GM12878 (cell line): Measurements from ENCODE around the gene SUGCT. TPM values are rescaled to one million over a fixed set of nuclear protein-coding genes. Genes with fewer than 3 reads are reported as not detected.

ENCODE experiments used
- ATAC-seq: fragments of 200-7000 bp; cut with Tn5 transposase; 3 replicates; pipeline ENCODE4 v1.9.1; 2020; ENCODE audit warnings: mild to moderate bottlenecking, moderate library complexity
- BruUV-seq: library from RNA; stranded (reverse); fragments of 400-500 nt; replicated peaks from 2 replicates; lab custom pipeline; 2021; lab: Mats Ljungman, UMichigan
- CTCF ChIA-PET: fragments of 300-600 bp; sonication (Branson Sonifier 250); formaldehyde crosslinking; extraction: SDS; loops from one replicate; lab custom pipeline; 2021; ENCODE audit warnings: inconsistent platforms; lab: Yijun Ruan, JAX
- POLR2A ChIA-PET: fragments of 350-600 bp; formaldehyde crosslinking; extraction: SDS; loops from one replicate; lab custom pipeline; 2021; ENCODE audit warnings: inconsistent platforms; lab: Charles Lee
- RAD21 ChIA-PET: fragments of 300-600 bp; sonication (Branson Sonifier 250); formaldehyde crosslinking; loops from one replicate; lab custom pipeline; 2023; ENCODE audit warnings: antibody characterized with exemption; ENCODE audit not compliant: unreplicated experiment; lab: Charles Lee
- SMC1A ChIA-PET: fragments of 300-600 bp; sonication (Branson Sonifier 250); formaldehyde crosslinking; loops from one replicate; lab custom pipeline; 2023; ENCODE audit not compliant: unreplicated experiment, uncharacterized antibody; lab: Charles Lee
- DNase-seq: peaks from one replicate; pipeline ENCODE4 v3.0.0-alpha.2; 2011; ENCODE audit warnings: low read depth, low spot score
- FAIRE-seq: peaks from 3 replicates; lab custom pipeline; 2011; peaks lifted over from hg19 to GRCh38; lab: Jason Lieb, UNC
- H2AFZ ChIP-seq: 2 replicates; pipeline ENCODE4 v1.6.0; 2011; ENCODE audit warnings: low read depth, low read length, control low read depth; ENCODE audit not compliant: control insufficient read depth
- H3K27ac ChIP-seq: 2 replicates; pipeline ENCODE4 v1.5.1; 2011; ENCODE audit warnings: control low read depth; ENCODE audit not compliant: control insufficient read depth, insufficient read depth
- H3K27me3 ChIP-seq, 2 experiments: replicated peaks in 1 of 2; 2 replicates each; pipeline versions ENCODE4 v1.6.0 to v1.6.1; 2011; ENCODE audit warnings: low read length in 1 of 2; ENCODE audit not compliant: control insufficient read depth in 2 of 2, insufficient read depth in 2 of 2
- H3K36me3 ChIP-seq, 2 experiments: 2 replicates each; pipeline ENCODE4 v1.5.1; 2011; ENCODE audit warnings: low read length in 1 of 2; ENCODE audit not compliant: control insufficient read depth in 2 of 2, insufficient read depth in 2 of 2
- H3K4me1 ChIP-seq: 2 replicates; pipeline ENCODE4 v1.6.1; 2011; ENCODE audit warnings: mild to moderate bottlenecking, low read length, moderate library complexity, mixed read lengths; ENCODE audit not compliant: control insufficient read depth, insufficient read depth
- H3K4me2 ChIP-seq: 2 replicates; pipeline ENCODE4 v1.6.0; 2011; ENCODE audit warnings: control low read depth; ENCODE audit not compliant: control insufficient read depth, insufficient read depth
- H3K4me3 ChIP-seq: fragments of 200-600 bp; sonication (generic); 2 replicates; pipeline ENCODE4 v1.5.1; 2016
- H3K79me2 ChIP-seq: 2 replicates; pipeline ENCODE4 v1.6.0; 2011; ENCODE audit warnings: low read length; ENCODE audit not compliant: control insufficient read depth, insufficient read depth
- H3K9ac ChIP-seq: 2 replicates; pipeline ENCODE4 v1.8.0; 2011; ENCODE audit warnings: low read length, control low read depth, mixed read lengths; ENCODE audit not compliant: control insufficient read depth, insufficient read depth
- H3K9me3 ChIP-seq: replicated peaks from 3 replicates; pipeline ENCODE4 v1.5.1; 2011; ENCODE audit warnings: mild to moderate bottlenecking, low read length; ENCODE audit not compliant: control insufficient read depth, insufficient read depth
- H4K20me1 ChIP-seq: 2 replicates; pipeline ENCODE4 v1.6.0; 2011; ENCODE audit not compliant: control insufficient read depth, insufficient read depth
- EP300 ChIP-seq, 2 experiments: fragments of 150-350 bp in 1 of 2; IDR thresholded peaks; 2 replicates each; pipeline ENCODE4 v1.6.1; 2011 to 2012; ENCODE audit warnings: low read depth in 2 of 2, low read length in 2 of 2, borderline replicate concordance in 1 of 2, improper control_type of control experiment in 1 of 2, inconsistent platforms in 1 of 2; ENCODE audit not compliant: control insufficient read depth in 1 of 2
- FOS ChIP-seq: IDR thresholded peaks from 3 replicates; pipeline ENCODE4 v1.6.1; 2011; ENCODE audit warnings: borderline replicate concordance; ENCODE audit not compliant: insufficient read length; ENCODE audit errors: extremely low read depth
- GABPA ChIP-seq: IDR thresholded peaks from 2 replicates; pipeline ENCODE4 v1.6.1; 2014; ENCODE audit warnings: antibody characterized with exemption, low read depth, mild to moderate bottlenecking, inconsistent platforms
- HDAC6 ChIP-seq: fragments of 200-600 bp; sonication (generic); IDR thresholded peaks from one replicate; pipeline ENCODE4 v1.8.0; 2017; ENCODE audit warnings: antibody characterized with exemption; ENCODE audit not compliant: unreplicated experiment
- KLF5 ChIP-seq: fragments of 450-650 bp; IDR thresholded peaks from 2 replicates; pipeline ENCODE4 v1.6.1; 2014; ENCODE audit warnings: mild to moderate bottlenecking; ENCODE audit not compliant: partially characterized antibody
- RELA ChIP-seq: fragments of 450-650 bp; IDR thresholded peaks from 2 replicates; pipeline ENCODE4 v1.8.0; 2014; ENCODE audit warnings: borderline replicate concordance; ENCODE audit not compliant: partially characterized antibody
- SIX5 ChIP-seq: IDR thresholded peaks from 2 replicates; pipeline ENCODE4 v1.6.1; 2011; ENCODE audit warnings: mild to moderate bottlenecking, low read depth, low read length, moderate library complexity; ENCODE audit not compliant: severe bottlenecking
- TCF12 ChIP-seq: IDR thresholded peaks from 2 replicates; pipeline ENCODE4 v1.6.1; 2011; ENCODE audit warnings: low read depth, mild to moderate bottlenecking, low read length
- ZNF207 ChIP-seq: fragments of 450-650 bp; IDR thresholded peaks from 2 replicates; pipeline ENCODE4 v1.6.1; 2014; ENCODE audit warnings: antibody characterized with exemption, mild to moderate bottlenecking, borderline replicate concordance
- ZNF274 ChIP-seq: IDR thresholded peaks from one replicate; pipeline ENCODE4 v1.8.0; 2011; ENCODE audit not compliant: insufficient read length, insufficient read depth
- ZNF384 ChIP-seq: IDR thresholded peaks from 2 replicates; pipeline ENCODE4 v1.6.1; 2012; ENCODE audit warnings: low read depth, mild to moderate bottlenecking, low read length, improper control_type of control experiment, borderline replicate concordance
- WGBS: methylation state at CpG from one replicate; pipeline ENCODE4 v1.1.6; 2016; ENCODE audit warnings: low lambda C conversion rate; ENCODE audit not compliant: insufficient replicate concordance, insufficient coverage; ENCODE audit errors: missing lambda C conversion rate; 5-methylcytosine and 5-hydroxymethylcytosine counted together
- in situ Hi-C: fragments of 300-500 bp; cut with MboI; formaldehyde crosslinking; loops from 9 replicates; pipeline ENCODE4 v1.14.3; 2018; ENCODE audit warnings: mixed read lengths
- intact Hi-C: fragments of 100-400 bp; cut with micrococcal nuclease; formaldehyde crosslinking; loops from one replicate; pipeline ENCODE4 v1.14.2; 2022; ENCODE audit not compliant: unreplicated experiment
- polyA plus RNA-seq, 11 experiments: library from polyadenylated mRNA; depleted of rRNA in 4 of 11; unstranded in 6 of 11; stranded (reverse) in 5 of 11; fragments of >200 nt; fragmentation: Nextera tagmentation in 4 of 11; fragmentation: Illumina TruSeq in 1 of 11; extraction: Ambion mirVana in 4 of 11; extraction: Trizol in 1 of 11; gene quantifications; 1 replicate in 1 of 11; 2 replicates in 10 of 11; pipeline versions ENCODE4 v1.2.1 to v1.2.3, GENCODE V29; 2011 to 2016; ENCODE audit warnings: inconsistent platforms in 2 of 11, missing spikeins in 2 of 11, low read depth in 1 of 11
- total RNA-seq, 4 experiments: library from RNA; depleted of rRNA in 3 of 4; stranded (reverse); fragments of >200 nt in 3 of 4; fragmentation: Illumina TruSeq in 1 of 4; extraction: Trizol in 1 of 4; gene quantifications; 2 replicates each; pipeline versions ENCODE4 v1.2.1 to v1.2.3, GENCODE V29; 2013 to 2021
- TF ChIP-seq, protein P1 (sequence below): IDR thresholded peaks from 2 replicates; pipeline ENCODE4 v1.6.1; 2012; ENCODE audit warnings: low read depth, low read length, improper control_type of control experiment
- TF ChIP-seq, protein P2 (sequence below): fragments of 450-650 bp; IDR thresholded peaks from 2 replicates; pipeline ENCODE4 v1.6.1; 2018; ENCODE audit warnings: mild to moderate bottlenecking, low read depth, moderate library complexity; ENCODE audit not compliant: partially characterized antibody

Gene SUGCT
- total and polyA plus RNA-seq, 10 of the 15 experiments (the other 5 are each of a cell fraction or from before 2014, with no cell fraction given): 0.08 to 1.2 (median 0.67) TPM; not detected in 1

DNA sequence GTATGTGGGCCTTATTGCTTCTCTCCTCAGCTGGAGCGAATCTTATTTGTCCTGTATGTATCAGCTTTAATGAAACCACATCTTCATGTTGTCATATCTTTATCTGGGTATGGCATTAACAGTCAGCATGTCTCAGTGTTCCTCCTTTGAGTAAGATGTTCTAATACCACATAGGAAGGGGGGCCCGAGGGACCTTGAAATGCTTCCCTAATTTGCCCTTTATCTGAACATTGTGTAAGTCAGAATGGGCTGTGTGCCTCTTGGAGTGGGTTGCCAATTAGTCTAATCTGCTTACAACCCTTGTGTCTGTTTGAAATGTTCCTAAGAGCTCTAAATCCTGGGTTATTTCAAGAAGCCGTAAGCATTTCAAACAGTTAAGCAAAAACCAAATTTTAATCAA lies 623.8 kb downstream of the SUGCT start:
- Histone ChIP-seq H3K4me1 (no peaks in the 10 kb centered on the region), H3K27ac (no peak overlapping the region), H3K79me2 (no peaks in the 10 kb centered on the region), H3K27me3 (no peaks in the 10 kb centered on the region), H4K20me1 (no peaks in the 10 kb centered on the region), H3K9ac (no peak overlapping the region), H3K9me3 (no peaks in the 10 kb centered on the region), H2AFZ (no peak overlapping the region), H3K4me3 (no peak overlapping the region), H3K4me2 (no peak overlapping the region), H3K36me3 (no peaks in the 10 kb centered on the region)
- TF ChIP-seq ZNF384 (no peak), EP300 (IDR thresholded peaks at IDR 0.05; ENCODE audit: borderline replicate concordance in 1 of 2, control insufficient read depth in 1 of 2, low read depth in 2 of 2, low read length in 2 of 2) (no peak), RELA (no peak), SIX5 (no peak), ZNF274 (no peak)
- TF ChIP-seq, protein P1, sequence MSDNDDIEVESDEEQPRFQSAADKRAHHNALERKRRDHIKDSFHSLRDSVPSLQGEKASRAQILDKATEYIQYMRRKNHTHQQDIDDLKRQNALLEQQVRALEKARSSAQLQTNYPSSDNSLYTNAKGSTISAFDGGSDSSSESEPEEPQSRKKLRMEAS: no peak
- ChIA-PET POLR2A (no interaction called here), CTCF (interaction anchor here (1.4 kb wide), 1 partner anchor 19 kb away, joined by 4 read pairs; no protein-coding TSS in a partner anchor), RAD21 (no interaction called here), SMC1A (no interaction called here)
- FAIRE-seq (no peak), DNase-seq (no peak), ATAC-seq (no peak)
- WGBS: 6% methylated on average over 3 of the region's 3 CpGs
- BruUV-seq: no TSS peak
- in situ Hi-C loops (no loop called here), intact Hi-C loops (no loop called here)

DNA sequence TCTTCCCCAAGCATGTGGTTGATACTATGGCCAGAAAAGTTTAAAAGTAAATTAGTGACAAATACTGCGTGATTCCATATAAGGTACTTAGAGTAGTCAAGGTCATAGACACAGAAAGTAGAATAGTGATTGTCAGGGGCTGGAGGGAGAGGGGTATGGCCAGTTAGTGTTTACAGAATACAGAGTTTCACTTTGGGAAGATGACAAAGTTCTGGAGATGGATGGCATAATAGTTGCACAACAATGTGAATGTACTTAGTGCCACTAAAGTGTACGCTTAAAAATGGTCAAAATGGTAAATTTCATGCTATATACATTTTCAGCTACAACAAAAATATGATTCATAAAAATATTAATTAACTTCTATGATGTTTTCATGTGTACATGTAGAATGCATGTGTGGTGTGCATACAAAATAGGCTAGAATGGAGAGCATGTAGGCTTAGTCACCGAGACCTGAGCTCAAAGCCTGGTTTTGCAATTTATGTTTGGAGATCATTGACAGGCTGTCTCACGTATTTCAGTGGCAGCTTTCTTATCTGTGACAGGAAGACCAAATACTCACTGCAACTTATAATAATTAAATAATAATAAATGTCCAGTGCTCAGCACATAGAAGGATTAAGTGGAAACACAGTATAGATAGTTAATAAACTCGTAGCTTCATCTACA lies 625.6 kb downstream of the SUGCT start:
- ChIA-PET RAD21 (no interaction called here), SMC1A (interaction anchor here (0.7 to 0.9 kb wide), 2 partner anchors 11 to 178 kb away, joined by 4 read pairs; no protein-coding TSS in a partner anchor), POLR2A (no interaction called here), CTCF (interaction anchor here (0.7 to 1.5 kb wide), 2 partner anchors 9 to 34 kb away, joined by 3 read pairs; no protein-coding TSS in a partner anchor)
- Histone ChIP-seq H2AFZ (no peak overlapping the region), H4K20me1 (no peaks in the 10 kb centered on the region), H3K9ac (no peak overlapping the region), H3K4me3 (no peak overlapping the region), H3K4me2 (no peak overlapping the region), H3K4me1 (no peaks in the 10 kb centered on the region), H3K79me2 (no peaks in the 10 kb centered on the region), H3K9me3 (no peaks in the 10 kb centered on the region), H3K36me3 (no peaks in the 10 kb centered on the region), H3K27me3 (no peaks in the 10 kb centered on the region), H3K27ac (no peak overlapping the region)
- ATAC-seq (no peak), DNase-seq (no peak), FAIRE-seq (no peak)
- in situ Hi-C loops (no loop called here), intact Hi-C loops (no loop called here)
- WGBS: 31% methylated on average over 5 of the region's 5 CpGs
- BruUV-seq: no TSS peak
- TF ChIP-seq, protein P2, sequence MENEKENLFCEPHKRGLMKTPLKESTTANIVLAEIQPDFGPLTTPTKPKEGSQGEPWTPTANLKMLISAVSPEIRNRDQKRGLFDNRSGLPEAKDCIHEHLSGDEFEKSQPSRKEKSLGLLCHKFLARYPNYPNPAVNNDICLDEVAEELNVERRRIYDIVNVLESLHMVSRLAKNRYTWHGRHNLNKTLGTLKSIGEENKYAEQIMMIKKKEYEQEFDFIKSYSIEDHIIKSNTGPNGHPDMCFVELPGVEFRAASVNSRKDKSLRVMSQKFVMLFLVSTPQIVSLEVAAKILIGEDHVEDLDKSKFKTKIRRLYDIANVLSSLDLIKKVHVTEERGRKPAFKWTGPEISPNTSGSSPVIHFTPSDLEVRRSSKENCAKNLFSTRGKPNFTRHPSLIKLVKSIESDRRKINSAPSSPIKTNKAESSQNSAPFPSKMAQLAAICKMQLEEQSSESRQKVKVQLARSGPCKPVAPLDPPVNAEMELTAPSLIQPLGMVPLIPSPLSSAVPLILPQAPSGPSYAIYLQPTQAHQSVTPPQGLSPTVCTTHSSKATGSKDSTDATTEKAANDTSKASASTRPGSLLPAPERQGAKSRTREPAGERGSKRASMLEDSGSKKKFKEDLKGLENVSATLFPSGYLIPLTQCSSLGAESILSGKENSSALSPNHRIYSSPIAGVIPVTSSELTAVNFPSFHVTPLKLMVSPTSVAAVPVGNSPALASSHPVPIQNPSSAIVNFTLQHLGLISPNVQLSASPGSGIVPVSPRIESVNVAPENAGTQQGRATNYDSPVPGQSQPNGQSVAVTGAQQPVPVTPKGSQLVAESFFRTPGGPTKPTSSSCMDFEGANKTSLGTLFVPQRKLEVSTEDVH: no peak
- TF ChIP-seq HDAC6 (no peak), KLF5 (no peak), ZNF207 (no peak), GABPA (no peak), TCF12 (no peak), FOS (no peak)
